ENCODE results near the gene CNTN1. TPM values are rescaled to one million over a fixed set of nuclear protein-coding genes. Genes with fewer than 3 reads are reported as not detected.

CNTN1 gene
- total and polyA plus RNA-seq, 5 donors from 2014 or later: not detected

DNA sequence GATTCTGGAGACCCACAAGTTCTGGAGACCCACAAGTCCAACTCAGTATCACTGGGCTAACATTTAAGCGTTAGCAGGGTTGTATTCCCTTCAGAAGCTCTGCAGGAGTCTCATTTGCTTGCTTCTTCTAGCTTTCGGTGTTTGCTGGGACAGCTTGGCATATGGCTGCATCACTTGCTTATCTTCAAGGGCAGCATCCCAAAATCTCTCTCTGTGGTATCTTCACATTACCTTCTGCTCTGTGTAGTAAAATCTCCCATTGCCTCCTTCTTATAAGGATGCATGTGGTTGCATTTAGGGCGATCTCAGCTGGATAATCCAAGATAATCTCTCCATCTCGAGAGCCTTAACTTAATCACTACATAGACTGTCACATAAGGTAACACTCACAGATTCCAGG, 7.3 kb upstream of the CNTN1 start:
- H3K27me3 Mint-ChIP-seq: peaks cover 4% of the 10 kb centered on the region
- no peaks in the 10 kb centered on the region for H3K36me3 ChIP-seq (ENCODE audit: control insufficient read depth, insufficient read depth, low read length)

DNA sequence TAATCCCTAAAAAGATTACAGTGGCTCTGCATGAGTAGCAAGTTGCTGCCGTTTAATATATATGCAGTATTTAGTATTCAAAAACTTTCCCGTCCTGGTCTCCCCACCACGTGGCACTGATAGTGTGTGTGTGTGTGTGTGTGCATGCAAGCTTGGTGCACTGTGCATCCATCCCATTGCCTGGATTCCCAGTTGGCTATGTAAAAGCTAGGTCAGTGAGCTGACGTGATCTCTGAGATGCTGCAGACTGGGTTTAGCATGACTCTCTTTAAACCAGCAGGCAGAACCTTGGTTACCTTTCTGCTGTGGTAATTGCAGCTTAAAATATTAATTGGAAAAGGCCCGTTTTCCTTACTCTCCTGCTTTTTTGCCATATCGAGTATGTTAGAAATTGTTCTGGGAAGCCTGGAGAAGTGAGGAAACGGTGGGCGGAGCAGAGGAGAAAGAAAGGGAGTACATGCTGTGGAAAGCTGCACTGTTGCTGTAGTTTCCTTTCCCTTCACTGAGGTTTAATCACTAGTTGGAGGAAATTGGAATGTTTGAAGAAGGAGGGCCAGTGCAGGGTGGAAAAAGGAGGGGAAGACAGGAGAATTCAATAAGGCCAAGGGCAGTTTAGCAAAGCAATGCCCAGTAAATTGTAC, 4.0 kb upstream of the CNTN1 start:
- no peaks in the 10 kb centered on the region for H3K36me3 ChIP-seq (ENCODE audit: control insufficient read depth, insufficient read depth, low read length)
- no peaks in the 10 kb centered on the region for H3K4me1 ChIP-seq (ENCODE audit: control insufficient read depth, insufficient read depth, low read length, poor library complexity, severe bottlenecking)
- no peak overlapping the region for H3K4me3 ChIP-seq (ENCODE audit: low read depth, low read length)
- peaks cover 0 to 3% (median 0%) of the 10 kb centered on the region in 7 donors for H3K9me3 Mint-ChIP-seq
- ATAC-seq (ENCODE audit: low read depth in 2 of 2) (no peak), DNase-seq (no peak)
- H3K27ac Mint-ChIP-seq: no peak overlapping the region
- H3K27me3 Mint-ChIP-seq: peaks cover 4% of the 10 kb centered on the region
- H3K9me3 ChIP-seq (ENCODE audit: control insufficient read depth in 2 of 2, low read length in 2 of 2): no peaks in the 10 kb centered on the region
- no peak overlapping the region for H3K27ac ChIP-seq (ENCODE audit: insufficient read depth, low read length, poor library complexity, severe bottlenecking)
- no peaks in the 10 kb centered on the region for H3K4me1 Mint-ChIP-seq
- no peaks in the 10 kb centered on the region for H3K36me3 Mint-ChIP-seq
- no peak overlapping the region for H3K4me3 Mint-ChIP-seq
- H3K27me3 ChIP-seq (ENCODE audit: control insufficient read depth, insufficient read depth, low read length): no peaks in the 10 kb centered on the region

More for the DNA sequence above, 7.3 kb upstream of the CNTN1 start:
- Mint-ChIP-seq H3K9me3 (peaks cover 0 to 4% (median 2%) of the 10 kb centered on the region in 7 donors), H3K4me3 (no peak overlapping the region), H3K36me3 (no peaks in the 10 kb centered on the region), H3K27ac (no peak overlapping the region), H3K4me1 (no peaks in the 10 kb centered on the region)
- H3K27me3 ChIP-seq (ENCODE audit: control insufficient read depth, insufficient read depth, low read length): no peaks in the 10 kb centered on the region
- H3K4me1 ChIP-seq (ENCODE audit: control insufficient read depth, insufficient read depth, low read length, poor library complexity, severe bottlenecking): no peaks in the 10 kb centered on the region
- no peak for ATAC-seq (ENCODE audit: low read depth in 2 of 2)
- no peak overlapping the region for H3K4me3 ChIP-seq (ENCODE audit: low read depth, low read length)
- H3K9me3 ChIP-seq (ENCODE audit: control insufficient read depth in 2 of 2, low read length in 2 of 2): no peaks in the 10 kb centered on the region
- no peak overlapping the region for H3K27ac ChIP-seq (ENCODE audit: insufficient read depth, low read length, poor library complexity, severe bottlenecking)
- DNase-seq: no peak

DNA sequence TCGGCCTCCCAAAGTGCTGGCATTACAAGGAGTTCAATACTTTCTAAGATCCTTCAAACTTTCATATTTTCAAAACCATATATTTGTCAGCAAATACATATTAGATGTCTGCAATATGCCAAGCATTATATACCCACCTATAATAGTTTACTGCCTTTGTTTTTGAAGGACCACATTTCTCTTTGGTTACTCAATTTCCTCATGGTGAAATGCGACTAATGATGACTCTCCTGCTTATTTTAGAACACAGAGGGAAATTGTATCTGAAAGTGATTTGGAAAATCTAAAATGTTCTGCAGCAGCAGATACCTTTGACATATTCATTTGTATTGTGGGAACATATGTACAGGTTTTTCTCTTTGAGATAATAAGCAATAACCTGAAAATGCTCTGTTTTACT, 2.7 kb upstream of the CNTN1 start:
- Histone ChIP-seq H3K9me3 (ENCODE audit: control insufficient read depth in 2 of 2, low read length in 2 of 2) (no peaks in the 10 kb centered on the region), H3K27ac (ENCODE audit: insufficient read depth, low read length, poor library complexity, severe bottlenecking) (no peak overlapping the region), H3K4me3 (ENCODE audit: low read depth, low read length) (no peak overlapping the region), H3K36me3 (ENCODE audit: control insufficient read depth, insufficient read depth, low read length) (no peaks in the 10 kb centered on the region), H3K27me3 (ENCODE audit: control insufficient read depth, insufficient read depth, low read length) (no peaks in the 10 kb centered on the region), H3K4me1 (ENCODE audit: control insufficient read depth, insufficient read depth, low read length, poor library complexity, severe bottlenecking) (no peaks in the 10 kb centered on the region)
- Mint-ChIP-seq H3K27ac (no peak overlapping the region), H3K9me3 (peaks cover 0 to 3% (median 0%) of the 10 kb centered on the region in 7 donors), H3K4me1 (no peaks in the 10 kb centered on the region), H3K4me3 (no peak overlapping the region), H3K36me3 (no peaks in the 10 kb centered on the region), H3K27me3 (peaks cover 9% of the 10 kb centered on the region)
- no peak for ATAC-seq (ENCODE audit: low read depth in 2 of 2)
- DNase-seq: no peak

DNA sequence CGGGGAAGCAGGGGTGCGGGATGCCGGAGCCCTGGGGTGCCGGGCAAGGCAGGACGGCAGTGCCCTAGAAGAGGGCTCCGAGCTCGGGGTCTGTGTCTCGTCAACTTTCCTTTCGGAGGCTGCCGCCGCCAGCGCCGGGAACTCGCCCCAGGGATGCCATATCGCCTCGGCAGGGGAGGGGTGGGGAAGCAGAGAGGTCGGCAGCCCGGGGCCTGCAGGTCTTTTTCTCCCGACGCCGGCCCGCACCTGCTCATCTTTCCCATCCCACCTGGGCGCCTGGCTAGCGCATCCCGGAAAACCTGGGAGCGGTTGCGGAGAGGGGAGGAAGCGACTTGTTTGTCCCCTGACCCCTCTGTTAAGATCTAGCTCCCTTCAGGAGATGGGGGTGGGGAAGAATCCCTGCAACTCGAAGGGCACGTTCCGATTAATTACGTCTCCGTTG, 547 bp downstream of the CNTN1 start:
- DNase-seq: no peak
- peaks cover 2% of the 10 kb centered on the region for H3K27me3 ChIP-seq (ENCODE audit: control insufficient read depth, insufficient read depth, low read length)
- no peak overlapping the region for H3K27ac Mint-ChIP-seq
- no peak overlapping the region for H3K4me3 Mint-ChIP-seq
- no peak overlapping the region for H3K4me3 ChIP-seq (ENCODE audit: low read depth, low read length)
- no peaks in the 10 kb centered on the region for H3K4me1 Mint-ChIP-seq
- no peaks in the 10 kb centered on the region for H3K9me3 ChIP-seq (ENCODE audit: control insufficient read depth in 2 of 2, low read length in 2 of 2)
- H3K4me1 ChIP-seq (ENCODE audit: control insufficient read depth, insufficient read depth, low read length, poor library complexity, severe bottlenecking): no peaks in the 10 kb centered on the region
- no peaks in the 10 kb centered on the region for H3K36me3 ChIP-seq (ENCODE audit: control insufficient read depth, insufficient read depth, low read length)
- no peak for ATAC-seq (ENCODE audit: low read depth in 2 of 2)
- H3K9me3 Mint-ChIP-seq: peaks cover 0 to 6% (median 0%) of the 10 kb centered on the region in 7 donors
- peaks cover 14% of the 10 kb centered on the region for H3K27me3 Mint-ChIP-seq
- H3K27ac ChIP-seq (ENCODE audit: insufficient read depth, low read length, poor library complexity, severe bottlenecking): no peak overlapping the region
- H3K36me3 Mint-ChIP-seq: no peaks in the 10 kb centered on the region

DNA sequence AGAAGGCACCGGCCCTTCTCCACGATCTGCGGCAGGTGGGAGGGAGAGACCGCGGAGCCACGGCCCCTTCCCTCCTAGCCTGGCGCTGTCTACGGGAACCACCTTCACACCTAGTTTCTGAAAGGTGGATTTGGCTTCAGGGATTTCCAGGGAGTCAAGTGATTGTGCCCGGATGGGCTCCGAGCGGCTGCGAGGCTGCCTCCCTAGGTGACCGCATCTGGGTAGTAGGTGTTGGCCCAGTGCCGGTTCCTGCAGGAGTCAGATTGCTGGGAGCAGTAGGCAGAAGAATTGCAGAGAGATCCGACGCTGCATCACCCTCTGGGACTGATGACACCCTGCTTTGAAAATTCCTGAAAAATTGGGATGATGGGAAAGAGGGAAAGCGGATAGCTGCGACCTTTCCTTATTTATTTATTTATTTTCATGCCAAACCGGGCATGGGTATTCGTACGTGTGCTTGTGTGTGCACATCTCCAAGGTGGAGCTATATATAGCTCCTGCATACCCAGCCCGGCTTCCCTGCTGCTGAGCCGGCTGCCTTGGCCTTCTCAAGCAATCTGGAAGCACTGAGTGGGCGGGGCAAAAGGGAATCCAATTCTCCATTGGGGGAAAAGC, 1.1 kb downstream of the CNTN1 start:
- Mint-ChIP-seq H3K27ac (no peak overlapping the region), H3K4me3 (no peak overlapping the region), H3K9me3 (peaks cover 0 to 6% (median 0%) of the 10 kb centered on the region in 7 donors), H3K4me1 (no peaks in the 10 kb centered on the region), H3K36me3 (no peaks in the 10 kb centered on the region), H3K27me3 (peaks cover 14% of the 10 kb centered on the region)
- ATAC-seq (ENCODE audit: low read depth in 2 of 2): no peak
- no peak for DNase-seq
- Histone ChIP-seq H3K27me3 (ENCODE audit: control insufficient read depth, insufficient read depth, low read length) (peaks cover 2% of the 10 kb centered on the region), H3K4me1 (ENCODE audit: control insufficient read depth, insufficient read depth, low read length, poor library complexity, severe bottlenecking) (no peaks in the 10 kb centered on the region), H3K36me3 (ENCODE audit: control insufficient read depth, insufficient read depth, low read length) (no peaks in the 10 kb centered on the region), H3K9me3 (ENCODE audit: control insufficient read depth in 2 of 2, low read length in 2 of 2) (no peaks in the 10 kb centered on the region), H3K27ac (ENCODE audit: insufficient read depth, low read length, poor library complexity, severe bottlenecking) (no peak overlapping the region), H3K4me3 (ENCODE audit: low read depth, low read length) (no peak overlapping the region)

DNA sequence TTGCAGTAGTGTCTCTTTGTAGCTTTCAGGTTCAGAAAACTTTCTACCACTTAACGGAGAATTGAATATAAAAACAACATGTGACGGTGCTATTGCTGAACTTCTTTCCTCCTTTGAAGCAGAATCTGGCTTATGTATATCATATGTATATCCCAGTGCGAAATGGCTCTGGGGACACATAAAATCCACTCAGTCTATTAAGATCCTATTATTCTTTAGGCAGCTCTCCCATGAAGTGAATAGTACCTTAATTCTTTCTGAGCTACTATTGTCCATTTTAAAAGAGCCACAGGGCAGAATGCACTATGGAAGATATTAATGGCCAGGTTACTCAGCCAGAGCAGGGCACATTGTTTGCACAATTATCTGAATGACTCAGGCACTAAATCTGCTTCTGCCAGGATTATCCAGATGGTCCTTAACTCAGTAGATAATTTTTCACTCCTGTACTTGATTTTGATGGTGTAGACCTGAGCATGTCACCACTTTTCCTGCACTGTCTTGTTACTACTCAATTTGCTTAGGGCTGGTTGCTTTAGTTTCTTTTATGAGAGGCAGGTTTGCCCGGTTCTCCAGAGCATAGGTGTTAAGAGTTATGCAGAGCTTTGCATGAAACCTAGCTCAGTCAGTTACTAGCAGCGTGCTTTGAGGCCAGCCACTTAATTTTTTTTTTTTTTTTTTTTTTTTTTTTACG, 5.5 kb downstream of the CNTN1 start:
- Mint-ChIP-seq H3K36me3 (no peaks in the 10 kb centered on the region), H3K27me3 (peaks cover 14% of the 10 kb centered on the region), H3K9me3 (peaks cover 0 to 6% (median 5%) of the 10 kb centered on the region in 7 donors), H3K27ac (no peak overlapping the region), H3K4me1 (no peaks in the 10 kb centered on the region), H3K4me3 (no peak overlapping the region)
- H3K4me1 ChIP-seq (ENCODE audit: control insufficient read depth, insufficient read depth, low read length, poor library complexity, severe bottlenecking): no peaks in the 10 kb centered on the region
- no peak overlapping the region for H3K27ac ChIP-seq (ENCODE audit: insufficient read depth, low read length, poor library complexity, severe bottlenecking)
- DNase-seq: no peak
- H3K4me3 ChIP-seq (ENCODE audit: low read depth, low read length): no peak overlapping the region
- H3K36me3 ChIP-seq (ENCODE audit: control insufficient read depth, insufficient read depth, low read length): no peaks in the 10 kb centered on the region
- no peaks in the 10 kb centered on the region for H3K9me3 ChIP-seq (ENCODE audit: control insufficient read depth in 2 of 2, low read length in 2 of 2)
- no peak for ATAC-seq (ENCODE audit: low read depth in 2 of 2)
- H3K27me3 ChIP-seq (ENCODE audit: control insufficient read depth, insufficient read depth, low read length): peaks cover 2% of the 10 kb centered on the region

DNA sequence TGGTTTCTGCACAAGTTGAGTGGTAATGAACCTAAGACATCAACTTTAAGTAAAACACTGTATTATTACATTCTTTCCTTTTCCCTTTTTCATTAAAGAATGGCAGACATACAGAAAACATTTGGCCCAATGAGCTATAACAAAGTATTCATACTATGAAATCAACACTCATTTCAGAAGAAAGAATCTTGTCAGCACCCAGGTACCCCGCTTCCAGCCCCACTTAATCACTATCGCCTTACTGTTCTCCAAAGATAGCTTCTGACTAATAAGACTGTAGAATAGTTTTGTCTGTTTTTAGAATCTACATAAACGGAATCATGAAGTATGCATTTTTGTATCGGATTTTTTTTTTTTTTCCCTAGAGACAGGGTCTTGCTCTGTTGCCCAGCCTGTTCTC, 9.5 kb downstream of the CNTN1 start:
- Histone ChIP-seq H3K27ac (ENCODE audit: insufficient read depth, low read length, poor library complexity, severe bottlenecking) (no peak overlapping the region), H3K4me3 (ENCODE audit: low read depth, low read length) (no peak overlapping the region), H3K9me3 (ENCODE audit: control insufficient read depth in 2 of 2, low read length in 2 of 2) (no peaks in the 10 kb centered on the region), H3K27me3 (ENCODE audit: control insufficient read depth, insufficient read depth, low read length) (no peaks in the 10 kb centered on the region), H3K36me3 (ENCODE audit: control insufficient read depth, insufficient read depth, low read length) (no peaks in the 10 kb centered on the region), H3K4me1 (ENCODE audit: control insufficient read depth, insufficient read depth, low read length, poor library complexity, severe bottlenecking) (no peaks in the 10 kb centered on the region)
- DNase-seq (no peak), ATAC-seq (ENCODE audit: low read depth in 2 of 2) (no peak)
- no peak overlapping the region for H3K27ac Mint-ChIP-seq
- H3K27me3 Mint-ChIP-seq: no peaks in the 10 kb centered on the region
- no peaks in the 10 kb centered on the region for H3K4me1 Mint-ChIP-seq
- H3K4me3 Mint-ChIP-seq: no peak overlapping the region
- H3K9me3 Mint-ChIP-seq: peaks cover 0 to 10% (median 0%) of the 10 kb centered on the region in 7 donors
- H3K36me3 Mint-ChIP-seq: no peaks in the 10 kb centered on the region
